BE2C (cell line): ENCODE measurements around the gene ZNF747.
A peak's percentile ranks its signal among the peaks of the same experiment; 100 is the strongest.

Source experiments
- DNase-seq: peaks from one replicate; pipeline ENCODE4 v3.0.0-alpha.2; 2020
- H3K27me3 ChIP-seq: fragments of 250-450 bp; sonication (Bioruptor Pico); 2 replicates; pipeline ENCODE4 v1.5.1; 2020; ENCODE audit warnings: mild to moderate bottlenecking
- H3K36me3 ChIP-seq: fragments of 250-450 bp; sonication (Bioruptor Pico); 2 replicates; pipeline ENCODE4 v1.5.1; 2020; ENCODE audit warnings: mild to moderate bottlenecking
- H3K4me1 ChIP-seq: fragments of 250-450 bp; sonication (Bioruptor Pico); 2 replicates; pipeline ENCODE4 v1.5.1; 2020
- H3K4me3 ChIP-seq: 2 replicates; pipeline ENCODE4 v1.5.1; 2011; ENCODE audit warnings: low read depth, low read length
- H3K9me3 ChIP-seq: fragments of 250-450 bp; sonication (Bioruptor Pico); 2 replicates; pipeline ENCODE4 v1.5.1; 2020
- CTCF ChIP-seq: IDR thresholded peaks from 2 replicates; pipeline ENCODE4 v1.5.1; 2012; ENCODE audit warnings: mild to moderate bottlenecking, low read depth, low read length

Gene ZNF747

GRCh38 chr16:30558789-30559377 lies 24.2 kb upstream of the ZNF747 start:
- no peak for TF ChIP-seq CTCF
- H3K4me3 ChIP-seq, result peak overlapping the region; percentile 85
- peaks cover 17% of the 10 kb centered on the region for H3K36me3 ChIP-seq
- no peaks in the 10 kb centered on the region for H3K4me1 ChIP-seq
- peak; percentile 24 for DNase-seq
- H3K27me3 ChIP-seq, result no peaks in the 10 kb centered on the region
- no peaks in the 10 kb centered on the region for H3K9me3 ChIP-seq

DNA sequence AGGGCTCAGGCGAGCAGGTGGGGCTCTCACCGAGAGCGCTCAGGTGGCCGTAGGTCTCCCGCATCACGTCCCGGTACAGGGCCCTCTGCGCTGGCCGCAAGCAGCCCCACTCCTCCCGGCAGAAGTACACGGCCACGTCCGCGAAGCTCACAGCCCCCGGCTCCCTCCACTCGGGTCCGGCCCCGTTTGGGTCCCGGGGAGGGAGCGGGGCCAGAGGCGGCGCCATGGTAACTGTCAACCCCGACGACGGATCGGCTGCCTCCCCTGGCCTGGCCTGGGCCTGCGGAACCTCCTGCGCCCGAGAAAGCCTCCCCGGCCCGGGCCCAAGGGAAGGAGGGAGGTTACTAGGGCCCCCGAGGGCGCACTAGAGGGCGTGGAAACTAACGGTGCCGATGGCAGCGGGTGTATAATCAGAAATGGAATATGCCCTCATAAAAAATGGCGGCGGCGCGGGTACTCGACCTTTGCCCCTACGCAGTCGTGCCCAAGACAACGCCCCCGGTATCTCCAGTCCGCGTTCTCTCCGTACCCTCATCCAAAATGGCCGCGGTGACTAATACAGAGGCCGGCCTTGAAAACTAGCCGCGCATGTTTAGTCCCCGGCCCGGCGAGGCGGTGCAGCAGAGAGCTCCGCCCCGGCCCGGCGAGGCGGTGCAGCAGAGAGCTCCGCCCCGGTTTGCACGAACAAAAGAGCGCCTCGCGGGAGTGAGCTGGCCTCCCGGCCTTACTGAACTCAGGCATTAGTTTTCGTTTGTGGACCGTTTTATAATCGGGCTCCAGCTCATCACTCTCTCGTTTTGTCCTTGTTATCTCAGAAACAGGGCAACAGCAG lies 23.5 kb upstream of the ZNF747 start, which contains the start of gene ZNF764:
Gene ZNF764, minus strand, starts transcription at position 418 of the 832 bp plus-strand sequence. Its CDS starts 192 bp downstream, at position 226.
- no peaks in the 10 kb centered on the region for H3K4me1 ChIP-seq

GRCh38 chr16:30557707-30557956 lies 23.0 kb upstream of the ZNF747 start:
- H3K27me3 ChIP-seq, result no peaks in the 10 kb centered on the region
- H3K4me3 ChIP-seq, result peak overlapping the region; percentile 85
- DNase-seq, result no peak
- H3K9me3 ChIP-seq, result no peaks in the 10 kb centered on the region
- H3K4me1 ChIP-seq, result no peaks in the 10 kb centered on the region
- TF ChIP-seq CTCF, result no peak
- peaks cover 23% of the 10 kb centered on the region for H3K36me3 ChIP-seq

More for the DNA sequence above, 23.5 kb upstream of the ZNF747 start, which contains the start of gene ZNF764:
- H3K27me3 ChIP-seq, result no peaks in the 10 kb centered on the region
- DNase-seq, result peak; percentile 96
- H3K9me3 ChIP-seq, result no peaks in the 10 kb centered on the region
- H3K36me3 ChIP-seq, result peaks cover 19% of the 10 kb centered on the region
- no peak for TF ChIP-seq CTCF
- peak within 1 kb of the TSS; percentile 85 for H3K4me3 ChIP-seq

DNA sequence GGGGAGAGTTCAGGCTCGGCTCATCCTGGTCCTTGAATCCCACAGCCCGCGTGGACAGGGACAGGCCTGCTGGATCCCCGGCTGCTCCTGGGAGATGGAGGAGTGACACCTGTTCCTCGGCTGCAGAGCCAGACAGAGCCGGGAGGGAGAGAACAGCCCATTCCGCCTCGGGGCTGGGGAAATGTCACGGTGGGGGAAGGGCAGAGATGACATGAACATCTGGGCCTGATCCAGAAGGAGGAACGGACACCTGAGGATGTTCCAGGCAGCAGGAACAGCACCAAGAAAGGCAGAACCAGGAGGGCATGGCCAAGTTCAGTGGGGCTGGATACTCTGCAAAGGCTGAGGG lies 21.4 kb upstream of the ZNF747 start:
- Histone ChIP-seq H3K4me3 (no peak overlapping the region), H3K4me1 (no peaks in the 10 kb centered on the region), H3K27me3 (no peaks in the 10 kb centered on the region), H3K9me3 (no peaks in the 10 kb centered on the region), H3K36me3 (peaks cover 23% of the 10 kb centered on the region)
- DNase-seq, result peak; percentile 36
- no peak for TF ChIP-seq CTCF

DNA sequence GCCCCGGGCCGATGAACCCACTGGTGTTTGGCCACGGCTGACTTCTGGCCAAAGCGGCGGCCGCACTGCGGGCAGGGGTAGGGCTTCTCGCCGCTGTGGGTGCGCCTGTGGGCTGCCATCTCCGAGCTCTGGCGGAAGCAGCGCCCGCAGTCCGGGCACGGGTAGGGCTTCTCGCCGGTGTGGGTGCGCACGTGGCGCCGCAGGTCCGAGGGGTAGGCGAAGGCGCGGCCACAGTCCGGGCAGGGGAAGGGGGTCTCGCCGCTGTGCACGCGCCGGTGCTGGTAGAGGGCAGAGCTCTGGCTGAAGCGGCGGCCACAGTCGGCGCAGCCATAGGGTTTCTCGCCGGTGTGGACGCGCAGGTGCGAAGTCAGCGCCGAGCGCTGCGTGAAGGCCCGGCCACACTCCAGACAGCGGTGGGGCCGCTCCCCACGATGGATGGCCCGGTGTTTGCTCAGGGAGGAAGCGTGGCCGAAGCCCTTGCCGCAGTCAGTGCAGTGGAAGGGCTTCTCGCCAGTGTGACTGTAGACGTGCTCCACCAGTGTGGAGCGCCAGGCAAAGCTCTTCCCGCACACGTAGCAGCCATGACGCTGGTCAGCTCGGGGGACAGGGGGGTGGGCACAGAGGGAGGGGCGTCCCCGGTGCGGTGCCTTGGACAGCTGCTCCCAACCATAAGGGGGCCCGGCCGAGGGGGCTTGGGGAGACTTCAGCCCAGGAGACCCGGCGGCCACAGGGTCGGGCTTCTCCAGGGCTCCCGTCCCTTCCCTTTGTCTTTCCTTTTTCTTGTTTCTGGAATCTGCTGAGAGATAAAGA lies 20.9 kb upstream of the ZNF747 start:
- Histone ChIP-seq H3K4me1 (no peaks in the 10 kb centered on the region), H3K9me3 (no peaks in the 10 kb centered on the region), H3K27me3 (no peaks in the 10 kb centered on the region), H3K4me3 (no peak overlapping the region), H3K36me3 (peaks cover 23% of the 10 kb centered on the region)
- DNase-seq, result no peak
- TF ChIP-seq CTCF, result no peak
